Mononuclear cell (primary cell): ENCODE results near the gene KIF6. TPM values are rescaled to one million over a fixed set of nuclear protein-coding genes. Genes with fewer than 3 reads are reported as not detected.
"Not testable (repeated sequence)": the region's sequence is repeated elsewhere in the genome, so short reads cannot be mapped to it uniquely, and the experiment has no call there.

Experiments
- H3K27me3 ChIP-seq: 2 replicates; pipeline ENCODE4 v1.6.0; 2011; ENCODE audit warnings: low read length, control low read depth; ENCODE audit not compliant: insufficient read depth
- H3K4me1 ChIP-seq: 2 replicates; pipeline ENCODE4 v1.5.1; 2011; ENCODE audit warnings: mild to moderate bottlenecking, low read length, control low read depth; ENCODE audit not compliant: insufficient read depth
- H3K4me3 ChIP-seq: 2 replicates; pipeline ENCODE4 v1.5.1; 2011; ENCODE audit warnings: mild to moderate bottlenecking, low read length, moderate library complexity
- H3K9me3 ChIP-seq: 2 replicates; pipeline ENCODE4 v1.5.1; 2011; ENCODE audit warnings: low read depth, mild to moderate bottlenecking, control low read depth, low read length
- total RNA-seq: library from RNA; depleted of rRNA; stranded (reverse); fragments of >200 nt; gene quantifications from one replicate; pipeline ENCODE4 v1.2.3, GENCODE V29; 2012

Gene KIF6
- total RNA-seq, 1 donor: not detected

DNA sequence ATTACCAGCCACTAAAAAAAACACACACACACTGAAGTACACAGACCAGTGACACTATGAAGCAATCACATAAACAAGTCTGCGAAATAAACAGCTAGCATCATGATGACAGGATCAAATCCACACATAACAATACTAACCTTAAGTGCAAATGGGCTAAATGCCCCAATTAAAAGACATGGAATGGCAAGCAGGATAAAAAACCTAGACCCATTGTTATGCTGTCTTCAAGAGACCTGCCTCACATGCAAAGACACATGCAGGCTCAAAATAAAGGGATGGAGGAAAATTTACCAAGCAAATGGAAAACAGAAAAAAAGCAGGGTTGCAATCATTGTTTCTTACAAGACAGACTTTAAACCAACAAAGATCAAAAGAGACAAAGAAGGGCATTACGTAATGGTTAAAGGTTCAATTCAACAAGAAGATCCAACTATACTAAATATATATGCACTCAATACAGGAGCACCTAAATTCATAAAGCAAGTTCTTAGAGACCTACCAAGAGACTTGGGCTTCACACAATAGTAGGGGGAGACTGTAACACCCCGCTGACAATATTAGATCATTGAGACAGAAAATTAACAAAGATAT, 222.7 kb downstream of the KIF6 start:
- H3K4me1 ChIP-seq, H3K27me3 ChIP-seq, H3K4me3 ChIP-seq: not testable (repeated sequence)
- peaks cover 23% of the 10 kb centered on the region for H3K9me3 ChIP-seq

DNA sequence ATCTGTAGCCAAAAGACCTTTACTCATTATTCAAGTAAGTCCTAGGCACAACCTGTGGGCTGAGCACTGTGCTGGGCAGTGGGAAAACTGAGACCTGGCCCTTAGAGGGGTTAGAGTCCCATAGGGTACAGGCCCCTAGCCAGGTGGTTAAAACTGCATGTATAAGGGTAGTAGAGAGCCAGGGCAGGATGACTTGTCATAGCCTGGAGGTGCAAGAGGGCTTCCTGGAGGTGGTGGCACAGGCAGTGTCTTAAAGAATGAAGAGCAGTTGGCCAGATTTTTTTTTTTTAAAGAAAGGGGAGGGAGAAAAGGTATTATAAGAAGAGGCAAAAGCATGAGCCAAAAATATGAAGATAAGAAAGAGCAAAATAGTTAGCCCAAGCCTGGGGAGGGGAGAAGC, 226.2 kb downstream of the KIF6 start:
- Histone ChIP-seq H3K4me1 (no peaks in the 10 kb centered on the region), H3K9me3 (peaks cover 23% of the 10 kb centered on the region), H3K27me3 (no peaks in the 10 kb centered on the region), H3K4me3 (no peak overlapping the region)

DNA sequence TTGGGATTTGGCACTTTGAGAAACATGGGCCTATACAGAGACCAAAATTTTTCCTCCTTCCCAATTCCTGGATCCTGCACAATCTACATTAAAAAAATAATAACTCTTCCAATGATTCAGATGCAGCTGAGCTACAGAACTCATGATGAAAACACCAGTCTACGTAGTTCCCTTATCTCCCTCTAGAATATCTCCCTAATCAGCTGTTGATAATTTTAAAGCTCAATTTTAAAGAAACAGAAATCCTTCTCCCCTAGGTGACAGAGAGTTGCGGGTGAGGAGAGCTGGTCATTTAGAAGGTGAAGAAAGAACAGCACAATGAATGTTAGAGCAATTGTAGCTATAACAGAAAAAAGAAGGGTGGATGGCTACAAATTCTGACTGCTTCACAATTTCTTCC, 227.1 kb downstream of the KIF6 start:
- peaks cover 22% of the 10 kb centered on the region for H3K9me3 ChIP-seq
- H3K27me3 ChIP-seq: no peaks in the 10 kb centered on the region
- H3K4me1 ChIP-seq: no peaks in the 10 kb centered on the region
- no peak overlapping the region for H3K4me3 ChIP-seq

DNA sequence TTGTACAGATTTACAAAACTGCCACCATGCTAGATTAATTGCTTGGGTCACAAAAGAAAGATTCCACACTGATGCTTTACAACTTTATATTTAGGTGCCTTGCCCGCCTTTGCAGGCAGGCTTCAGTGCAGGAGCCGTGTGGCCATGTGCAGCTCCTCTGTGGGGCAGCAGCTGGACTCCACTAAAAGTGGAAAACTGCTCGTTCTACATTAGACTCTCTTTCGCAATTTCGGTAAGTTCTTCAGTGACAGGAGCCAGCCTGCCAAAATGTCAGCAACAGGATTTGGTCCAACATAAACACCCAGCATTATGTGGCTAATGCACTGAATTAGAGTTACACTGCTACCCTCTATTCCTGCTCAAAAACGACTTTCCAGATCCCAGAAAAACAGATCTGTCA, 228.3 kb downstream of the KIF6 start:
- Histone ChIP-seq H3K4me3 (no peak overlapping the region), H3K27me3 (no peaks in the 10 kb centered on the region), H3K4me1 (no peaks in the 10 kb centered on the region)

DNA sequence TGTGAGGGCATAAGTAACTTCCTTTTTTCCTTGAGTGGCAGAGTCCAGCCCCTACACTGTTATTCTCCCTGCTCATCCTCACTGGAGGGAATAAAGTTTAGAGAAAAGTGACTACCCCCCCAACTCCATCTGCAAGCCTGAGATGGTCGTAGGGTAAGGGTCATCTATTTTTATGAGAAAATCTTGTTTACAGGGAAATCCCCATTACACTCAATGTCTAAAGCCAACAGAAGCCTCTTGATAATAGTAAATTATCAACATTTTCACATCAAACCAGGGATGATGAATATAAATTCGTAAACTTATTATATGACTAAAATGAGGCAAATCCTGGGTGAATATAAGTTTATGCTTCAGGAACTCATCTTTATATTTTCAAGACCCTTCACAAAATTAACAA, 228.8 kb downstream of the KIF6 start:
- Histone ChIP-seq H3K4me1 (no peaks in the 10 kb centered on the region), H3K4me3 (no peak overlapping the region), H3K27me3 (no peaks in the 10 kb centered on the region), H3K9me3 (peaks cover 6% of the 10 kb centered on the region)

More for the DNA sequence above, 228.3 kb downstream of the KIF6 start:
- peaks cover 10% of the 10 kb centered on the region for H3K9me3 ChIP-seq

DNA sequence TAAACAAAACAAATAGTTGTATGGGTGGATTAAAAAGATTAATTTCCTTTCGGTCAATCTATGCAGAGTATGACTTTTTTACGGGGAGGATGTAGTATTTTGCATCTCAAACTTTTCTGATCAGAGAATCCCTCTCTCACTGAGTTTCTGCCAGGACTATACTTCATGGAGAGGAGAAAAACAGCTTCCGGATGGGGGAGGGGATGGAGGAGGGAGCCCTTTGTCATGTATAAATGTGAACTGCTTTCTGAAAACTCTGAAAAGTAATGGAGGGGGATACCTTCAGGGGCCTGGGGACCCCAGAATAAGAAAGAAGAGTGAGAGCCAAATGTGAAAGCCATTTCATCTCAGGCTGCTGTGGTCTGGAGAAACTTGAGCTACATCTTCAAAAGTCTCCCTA, 229.6 kb downstream of the KIF6 start:
- Histone ChIP-seq H3K4me1 (no peaks in the 10 kb centered on the region), H3K4me3 (no peak overlapping the region), H3K27me3 (no peaks in the 10 kb centered on the region), H3K9me3 (peaks cover 4% of the 10 kb centered on the region)

DNA sequence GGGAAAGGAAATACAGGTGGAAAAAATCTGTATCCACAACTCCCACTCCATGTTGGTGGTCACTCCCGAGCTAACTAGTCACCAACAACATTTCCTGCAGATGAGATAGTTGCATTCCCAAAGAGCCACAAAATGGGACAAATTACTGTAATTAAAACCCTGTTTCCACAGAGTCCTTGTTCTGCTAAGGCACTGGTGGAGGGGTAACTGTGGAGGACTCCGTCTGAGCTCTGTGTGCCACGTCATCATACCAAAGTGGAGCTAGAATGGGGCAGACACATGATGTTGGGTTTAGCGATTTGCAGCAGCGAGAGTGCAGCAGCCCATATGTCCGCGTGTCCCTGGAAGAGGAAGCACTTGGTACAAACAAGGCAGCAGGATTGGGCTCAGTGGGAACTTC, 230.2 kb downstream of the KIF6 start:
- no peaks in the 10 kb centered on the region for H3K9me3 ChIP-seq
- H3K4me1 ChIP-seq: no peaks in the 10 kb centered on the region
- H3K4me3 ChIP-seq: no peak overlapping the region
- H3K27me3 ChIP-seq: no peaks in the 10 kb centered on the region

DNA sequence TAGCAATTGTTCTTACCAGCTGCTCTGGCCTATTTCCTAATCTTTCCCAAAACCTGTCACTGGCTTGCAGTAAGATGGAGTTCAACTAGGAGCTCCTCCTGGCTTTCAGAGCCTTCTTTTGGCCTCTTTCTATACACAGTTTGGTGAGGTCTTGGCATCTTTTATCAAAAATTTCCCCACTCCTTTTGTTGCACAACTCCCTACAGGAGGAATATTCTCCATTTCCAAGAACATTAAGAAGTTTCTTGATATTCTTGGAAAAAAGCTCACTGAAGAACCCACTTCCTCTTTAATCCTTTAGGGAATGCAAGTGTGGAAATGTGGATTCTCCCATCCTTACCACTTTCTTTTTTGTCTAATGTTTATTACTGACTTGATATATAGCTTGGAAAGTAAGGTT, 231.4 kb downstream of the KIF6 start:
- Histone ChIP-seq H3K4me3 (no peak overlapping the region), H3K4me1 (no peaks in the 10 kb centered on the region), H3K27me3 (no peaks in the 10 kb centered on the region), H3K9me3 (no peaks in the 10 kb centered on the region)

DNA sequence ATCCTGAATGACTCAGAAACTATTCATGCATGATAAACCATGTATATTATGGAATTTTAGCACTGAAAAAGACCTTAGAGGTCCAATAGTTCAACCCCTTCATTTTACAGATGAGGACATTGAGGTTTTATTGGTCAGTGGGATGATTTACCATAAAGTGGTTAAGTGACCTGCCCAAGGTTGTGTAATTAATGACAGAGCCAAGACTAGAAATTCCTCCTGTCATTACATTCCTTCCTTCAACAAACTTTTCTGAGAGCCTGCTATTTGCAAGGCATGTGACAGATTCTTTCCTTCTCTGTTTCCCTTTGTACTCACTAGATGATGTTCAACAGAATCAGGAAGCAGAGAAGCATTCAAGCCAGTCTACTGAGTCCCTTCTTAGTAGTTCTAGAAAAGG, 232.0 kb downstream of the KIF6 start:
- Histone ChIP-seq H3K9me3 (no peaks in the 10 kb centered on the region), H3K27me3 (no peaks in the 10 kb centered on the region), H3K4me3 (no peak overlapping the region), H3K4me1 (no peaks in the 10 kb centered on the region)

DNA sequence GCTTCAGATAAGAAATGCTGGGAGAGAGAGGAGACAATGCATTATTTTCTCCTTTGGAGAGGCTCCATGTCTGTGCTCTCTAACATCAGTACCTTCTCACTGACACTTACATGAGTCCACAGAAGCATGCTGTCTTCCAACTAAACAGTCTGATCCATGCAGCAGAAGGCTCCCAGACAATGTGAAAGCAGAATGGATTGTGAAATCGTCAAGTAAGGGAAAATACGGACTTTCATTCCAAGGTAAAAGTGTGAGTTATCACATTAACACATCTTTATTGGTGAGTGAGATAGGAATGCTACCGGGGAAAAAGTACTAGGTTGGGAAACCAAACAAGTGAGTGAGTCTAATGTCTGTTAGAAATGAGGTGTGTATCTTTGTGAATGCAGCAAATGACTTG, 235.1 kb downstream of the KIF6 start:
- Histone ChIP-seq H3K9me3 (no peaks in the 10 kb centered on the region), H3K4me3 (no peak overlapping the region), H3K27me3 (no peaks in the 10 kb centered on the region), H3K4me1 (no peaks in the 10 kb centered on the region)

DNA sequence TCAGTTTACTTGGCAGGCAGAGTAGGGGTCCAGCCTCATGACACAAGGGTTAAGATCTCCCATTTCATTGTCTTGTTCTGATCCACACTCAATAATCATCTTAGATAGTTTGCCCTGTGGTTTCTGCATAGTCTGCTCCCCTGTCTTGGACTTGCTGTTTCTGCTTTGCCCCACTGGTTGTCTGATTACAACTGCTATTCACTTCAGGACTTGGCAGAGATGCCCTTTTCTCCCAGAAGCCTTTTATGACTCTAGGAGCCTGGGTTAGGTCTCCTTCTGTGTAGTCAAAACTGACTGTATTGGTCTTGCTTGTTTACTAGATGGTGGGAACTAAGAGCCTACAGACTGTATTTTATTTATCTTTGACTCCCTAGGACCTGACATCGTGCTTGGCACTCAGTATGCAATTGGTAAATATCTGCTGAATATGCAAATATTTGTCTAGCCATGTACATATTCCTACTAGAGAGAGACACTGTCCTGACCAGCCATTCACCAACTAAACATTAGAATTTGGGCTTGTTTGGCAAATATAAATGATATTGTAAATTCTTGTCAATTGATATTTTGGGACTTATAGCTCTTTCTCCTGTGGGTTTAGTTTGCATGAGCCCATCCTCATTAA, 236.8 kb downstream of the KIF6 start:
- no peaks in the 10 kb centered on the region for H3K27me3 ChIP-seq
- H3K4me1 ChIP-seq: no peaks in the 10 kb centered on the region
- no peaks in the 10 kb centered on the region for H3K9me3 ChIP-seq
- no peak overlapping the region for H3K4me3 ChIP-seq

DNA sequence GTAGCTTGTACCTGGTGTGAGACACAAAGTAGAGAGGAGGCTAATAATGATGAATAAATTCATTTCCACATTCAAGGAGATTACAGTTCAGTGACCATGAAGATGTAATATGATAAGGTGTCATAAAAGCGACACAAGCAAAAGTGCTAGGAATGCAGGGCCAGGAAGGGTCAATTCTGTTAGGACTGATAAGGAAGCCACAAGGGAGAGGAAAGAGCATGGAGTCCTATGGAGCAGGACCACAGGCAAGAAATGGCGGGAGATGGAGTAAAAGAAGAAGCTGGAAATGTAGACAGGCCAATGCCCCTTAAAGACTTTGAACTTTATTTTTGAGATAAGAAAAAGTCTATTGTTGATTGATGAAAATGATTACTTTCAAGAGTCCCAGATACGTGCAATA, 240.9 kb downstream of the KIF6 start:
- peaks cover 3% of the 10 kb centered on the region for H3K27me3 ChIP-seq
- no peak overlapping the region for H3K4me3 ChIP-seq
- no peaks in the 10 kb centered on the region for H3K9me3 ChIP-seq
- H3K4me1 ChIP-seq: no peaks in the 10 kb centered on the region

DNA sequence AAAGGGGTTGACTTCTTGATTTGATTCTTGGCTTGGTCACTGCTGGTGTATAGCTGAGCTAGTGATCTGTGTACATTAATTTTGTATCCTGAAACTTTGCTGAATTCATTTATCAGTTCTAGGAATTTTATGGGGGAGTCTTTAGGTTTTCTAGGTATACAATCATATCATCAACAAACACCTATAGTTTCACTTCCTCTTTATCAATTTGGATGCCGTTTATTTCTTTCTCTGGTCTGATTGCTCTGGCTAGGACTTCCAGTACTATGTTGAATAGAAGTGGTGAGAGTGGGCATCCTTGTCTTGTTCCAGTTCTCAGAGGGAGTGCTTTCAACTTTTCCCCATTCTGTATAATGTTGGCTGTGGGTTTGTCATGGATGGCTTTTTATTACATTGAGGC, 245.4 kb downstream of the KIF6 start:
- not testable (repeated sequence) for H3K9me3 ChIP-seq, H3K4me1 ChIP-seq, H3K4me3 ChIP-seq, H3K27me3 ChIP-seq

DNA sequence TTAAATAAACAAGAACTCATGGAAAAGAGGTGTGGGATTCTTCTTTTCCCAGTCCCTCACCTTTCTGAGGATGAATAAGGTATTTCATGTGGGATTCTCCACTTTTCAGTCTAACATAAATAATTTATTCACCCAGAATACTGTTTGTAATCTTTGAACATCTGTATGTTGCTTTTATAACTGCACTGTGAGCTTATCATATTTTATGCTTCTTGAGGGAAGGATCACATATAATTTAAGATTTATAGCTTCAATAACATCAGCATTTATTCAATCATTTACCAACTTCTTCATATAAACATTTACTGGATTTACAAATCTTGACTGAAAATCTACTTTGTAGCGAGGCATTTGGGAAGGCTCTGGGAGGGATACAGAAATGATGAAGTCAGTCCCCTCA, 248.5 kb downstream of the KIF6 start:
- Histone ChIP-seq H3K4me3 (no peak overlapping the region), H3K4me1 (no peaks in the 10 kb centered on the region), H3K9me3 (no peaks in the 10 kb centered on the region), H3K27me3 (no peaks in the 10 kb centered on the region)

DNA sequence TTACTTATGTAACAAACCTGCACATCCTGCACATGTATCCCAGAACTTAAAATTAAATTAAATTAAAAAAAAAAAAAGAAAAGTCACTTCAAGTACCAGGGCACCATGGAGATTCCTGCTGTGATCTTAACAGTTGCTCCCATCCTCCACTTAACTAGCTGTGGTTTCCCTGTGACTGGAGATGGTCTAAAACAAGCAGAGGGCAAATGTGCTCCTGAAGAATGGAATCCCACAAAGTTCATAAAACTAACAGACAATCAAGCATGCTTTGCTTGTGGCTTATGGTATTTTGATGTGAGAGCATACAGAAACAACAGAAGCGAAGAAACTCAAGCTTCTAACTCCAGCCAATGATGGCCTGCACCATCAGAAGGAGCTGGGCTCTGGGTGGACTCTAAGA, 249.1 kb downstream of the KIF6 start:
- H3K4me3 ChIP-seq: no peak overlapping the region
- no peaks in the 10 kb centered on the region for H3K27me3 ChIP-seq
- no peaks in the 10 kb centered on the region for H3K9me3 ChIP-seq
- no peaks in the 10 kb centered on the region for H3K4me1 ChIP-seq

DNA sequence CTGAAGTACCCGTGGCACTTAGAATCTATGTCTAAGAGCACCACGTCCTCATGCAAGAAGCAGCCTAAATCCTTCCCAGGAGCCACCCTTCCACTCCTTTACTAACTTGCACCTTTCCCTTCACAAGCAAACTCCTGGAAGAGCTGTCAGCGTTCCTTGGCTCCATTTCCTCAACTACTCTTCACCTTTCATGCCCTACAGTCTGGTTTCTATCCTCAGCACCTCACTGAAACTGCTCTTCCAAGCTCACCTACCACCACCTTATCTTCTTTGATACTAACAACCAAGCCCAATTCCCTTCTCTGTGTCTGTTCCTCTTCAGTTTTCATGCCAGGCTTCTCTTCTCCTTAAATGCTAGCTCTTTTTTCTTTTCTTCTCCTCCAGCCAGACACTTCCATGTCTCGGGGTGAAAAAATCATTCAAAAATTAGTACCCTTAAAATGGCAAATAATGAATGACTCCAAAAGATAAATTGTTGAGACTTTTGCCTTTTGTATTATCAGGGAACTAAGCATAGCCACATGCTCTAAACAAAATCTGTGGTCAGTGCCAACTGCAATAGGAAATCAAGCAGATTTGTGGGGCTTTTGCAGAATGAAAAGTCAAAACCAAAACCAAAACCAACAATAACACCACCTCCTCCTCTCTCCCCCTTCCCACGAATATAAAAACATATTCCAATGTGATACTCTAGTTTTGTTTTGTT, 253.1 kb downstream of the KIF6 start:
- no peaks in the 10 kb centered on the region for H3K9me3 ChIP-seq
- no peaks in the 10 kb centered on the region for H3K4me1 ChIP-seq
- no peak overlapping the region for H3K4me3 ChIP-seq
- no peaks in the 10 kb centered on the region for H3K27me3 ChIP-seq
